ENCODE measurements around the gene SOX15.
"Not testable (repeated sequence)": the region's sequence is repeated elsewhere in the genome, so short reads cannot be mapped to it uniquely, and the experiment has no call there.

Gene SOX15

DNA sequence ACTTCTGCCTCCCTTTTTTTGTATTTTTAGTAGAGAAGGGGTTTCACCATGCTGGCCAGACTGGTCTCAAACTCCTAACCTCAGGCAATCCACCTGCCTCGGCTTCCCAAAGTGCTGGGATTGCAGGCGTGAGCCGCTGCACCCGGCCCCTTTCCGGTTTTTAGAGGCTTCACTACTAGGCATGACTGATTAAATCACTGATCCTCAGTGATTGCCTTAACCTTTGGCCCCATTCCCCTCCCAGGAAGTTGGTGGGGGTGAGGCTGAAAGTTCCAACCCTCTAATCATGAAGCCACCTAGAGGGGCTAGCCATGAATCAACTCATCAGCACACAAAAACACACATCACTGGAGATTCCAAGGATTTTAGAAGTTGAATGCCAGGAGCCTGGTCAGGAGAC, 7.7 kb upstream of the SOX15 start:
- H3K27me3 ChIP-seq (ENCODE audit: control insufficient read depth, insufficient read depth, low read length); H3K4me1 ChIP-seq (ENCODE audit: control insufficient read depth, low read depth, low read length); H3K9me3 ChIP-seq (ENCODE audit: control insufficient read depth, low read depth, low read length); H3K9ac ChIP-seq (ENCODE audit: low read length); H3K27ac ChIP-seq (ENCODE audit: low read length); H3K4me3 ChIP-seq (ENCODE audit: low read length): not testable (repeated sequence)
- peaks cover 80% of the 10 kb centered on the region for H3K36me3 ChIP-seq (ENCODE audit: control insufficient read depth, low read depth, low read length)

DNA sequence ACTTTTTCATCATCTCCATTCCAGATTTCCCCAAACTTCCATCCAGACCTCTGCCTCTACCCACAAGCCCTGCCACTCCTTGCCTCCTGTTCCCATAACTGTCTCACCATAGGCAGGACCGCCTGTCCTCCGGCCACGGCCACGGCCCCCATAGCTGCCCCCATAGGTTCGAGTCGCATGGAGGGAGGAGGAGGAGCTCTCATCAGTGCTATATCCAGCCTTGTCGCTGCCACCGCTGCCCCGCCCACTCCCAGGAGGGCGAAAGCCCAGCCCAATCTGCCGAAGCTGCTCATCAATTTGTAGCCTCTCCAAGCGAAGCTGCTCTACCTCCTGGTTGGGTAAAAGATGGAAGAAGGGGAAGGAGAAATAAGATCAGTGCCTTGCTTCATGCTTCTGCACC, 3.4 kb upstream of the SOX15 start:
- H3K27ac ChIP-seq (ENCODE audit: low read length): no peak overlapping the region
- no peak overlapping the region for H3K4me3 ChIP-seq (ENCODE audit: low read length)
- H3K27me3 ChIP-seq (ENCODE audit: control insufficient read depth, insufficient read depth, low read length): no peaks in the 10 kb centered on the region
- H3K9me3 ChIP-seq (ENCODE audit: control insufficient read depth, low read depth, low read length): no peaks in the 10 kb centered on the region
- peaks cover 17% of the 10 kb centered on the region for H3K4me1 ChIP-seq (ENCODE audit: control insufficient read depth, low read depth, low read length)
- no peak overlapping the region for H3K9ac ChIP-seq (ENCODE audit: low read length)
- peaks cover 58% of the 10 kb centered on the region for H3K36me3 ChIP-seq (ENCODE audit: control insufficient read depth, low read depth, low read length)

DNA sequence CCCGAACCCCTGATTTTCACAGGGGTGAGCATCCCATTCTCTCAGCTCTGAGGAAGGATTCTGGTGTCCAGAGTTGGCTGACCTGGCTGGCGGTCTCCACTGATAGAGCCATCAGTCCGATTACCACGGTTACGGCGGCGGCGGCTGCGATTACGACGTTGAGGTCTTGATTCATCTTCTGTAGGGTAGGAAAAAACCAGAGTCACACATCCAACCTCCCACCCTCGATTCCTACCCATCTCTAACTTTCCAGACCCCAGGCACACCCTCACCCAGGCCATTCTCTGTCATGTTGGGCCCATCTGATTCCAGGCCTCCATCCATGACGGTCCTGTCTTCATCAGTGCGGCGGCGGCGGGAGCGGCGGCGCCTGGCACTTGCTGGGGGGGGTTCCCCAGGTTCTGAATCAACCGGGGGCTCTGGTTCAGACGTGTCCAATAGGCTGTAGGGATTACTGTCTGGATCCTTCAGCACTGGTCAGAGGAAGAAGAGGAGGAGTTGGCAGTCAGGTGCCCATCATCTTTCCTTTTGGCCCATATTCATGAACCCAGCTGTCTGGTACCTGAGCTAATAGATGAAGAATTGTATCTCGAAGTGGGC, 2.6 kb upstream of the SOX15 start:
- Histone ChIP-seq H3K27me3 (ENCODE audit: control insufficient read depth, insufficient read depth, low read length) (no peaks in the 10 kb centered on the region), H3K27ac (ENCODE audit: low read length) (no peak overlapping the region), H3K4me1 (ENCODE audit: control insufficient read depth, low read depth, low read length) (peaks cover 17% of the 10 kb centered on the region), H3K4me3 (ENCODE audit: low read length) (no peak overlapping the region), H3K9ac (ENCODE audit: low read length) (no peak overlapping the region), H3K9me3 (ENCODE audit: control insufficient read depth, low read depth, low read length) (no peaks in the 10 kb centered on the region), H3K36me3 (ENCODE audit: control insufficient read depth, low read depth, low read length) (peaks cover 63% of the 10 kb centered on the region)

DNA sequence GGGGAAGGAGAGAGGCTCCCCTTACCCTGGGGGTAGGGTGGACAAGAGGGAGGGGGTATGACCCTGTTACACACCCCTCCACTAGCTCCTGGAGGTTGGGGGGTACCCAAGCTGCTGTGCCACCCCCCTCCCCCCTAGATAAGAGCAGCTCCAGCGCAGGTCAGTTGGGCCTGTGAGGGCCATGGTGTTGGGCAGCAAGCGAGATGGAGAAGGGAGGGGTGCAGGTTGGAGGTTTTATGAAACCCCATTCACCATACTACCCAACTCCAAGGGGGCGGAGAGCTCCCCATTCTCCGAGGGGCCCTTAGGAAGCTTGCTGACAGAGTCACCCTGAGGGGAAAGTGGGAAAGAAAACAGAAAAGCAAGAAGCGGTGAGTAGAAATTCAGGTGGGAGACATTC, 1.7 kb upstream of the SOX15 start:
- Histone ChIP-seq H3K9me3 (ENCODE audit: control insufficient read depth, low read depth, low read length) (no peaks in the 10 kb centered on the region), H3K27ac (ENCODE audit: low read length) (no peak overlapping the region), H3K27me3 (ENCODE audit: control insufficient read depth, insufficient read depth, low read length) (no peaks in the 10 kb centered on the region), H3K36me3 (ENCODE audit: control insufficient read depth, low read depth, low read length) (peaks cover 61% of the 10 kb centered on the region), H3K4me3 (ENCODE audit: low read length) (no peak overlapping the region), H3K4me1 (ENCODE audit: control insufficient read depth, low read depth, low read length) (peaks cover 17% of the 10 kb centered on the region), H3K9ac (ENCODE audit: low read length) (no peak overlapping the region)

DNA sequence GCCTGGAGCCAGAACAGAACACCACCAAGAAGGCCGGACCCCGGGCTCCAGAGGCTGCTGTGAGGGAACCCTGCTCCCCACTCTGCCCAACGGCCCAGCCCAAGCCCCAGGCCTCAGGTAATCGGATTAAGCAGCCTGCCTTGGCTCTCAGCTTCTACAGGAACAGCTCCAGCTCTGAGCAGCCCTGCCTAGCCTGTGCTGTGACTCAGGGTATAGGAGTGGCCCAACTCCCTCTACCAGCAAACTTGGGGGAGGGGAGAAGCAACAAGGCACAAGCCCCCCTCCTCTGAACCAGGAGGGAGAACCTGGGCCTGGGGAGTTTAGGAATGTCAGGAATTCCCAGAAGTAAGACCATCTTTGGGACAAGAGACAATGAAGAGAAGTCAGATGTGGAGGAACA, 849 bp upstream of the SOX15 start:
- peak overlapping the region; percentile 38 for H3K27ac ChIP-seq (ENCODE audit: low read length)
- H3K9me3 ChIP-seq (ENCODE audit: control insufficient read depth, low read depth, low read length): no peaks in the 10 kb centered on the region
- peak overlapping the region; percentile 3 for H3K4me3 ChIP-seq (ENCODE audit: low read length)
- peaks cover 17% of the 10 kb centered on the region for H3K4me1 ChIP-seq (ENCODE audit: control insufficient read depth, low read depth, low read length)
- peak overlapping the region; percentile 41 for H3K9ac ChIP-seq (ENCODE audit: low read length)
- H3K36me3 ChIP-seq (ENCODE audit: control insufficient read depth, low read depth, low read length): peaks cover 53% of the 10 kb centered on the region
- no peaks in the 10 kb centered on the region for H3K27me3 ChIP-seq (ENCODE audit: control insufficient read depth, insufficient read depth, low read length)

DNA sequence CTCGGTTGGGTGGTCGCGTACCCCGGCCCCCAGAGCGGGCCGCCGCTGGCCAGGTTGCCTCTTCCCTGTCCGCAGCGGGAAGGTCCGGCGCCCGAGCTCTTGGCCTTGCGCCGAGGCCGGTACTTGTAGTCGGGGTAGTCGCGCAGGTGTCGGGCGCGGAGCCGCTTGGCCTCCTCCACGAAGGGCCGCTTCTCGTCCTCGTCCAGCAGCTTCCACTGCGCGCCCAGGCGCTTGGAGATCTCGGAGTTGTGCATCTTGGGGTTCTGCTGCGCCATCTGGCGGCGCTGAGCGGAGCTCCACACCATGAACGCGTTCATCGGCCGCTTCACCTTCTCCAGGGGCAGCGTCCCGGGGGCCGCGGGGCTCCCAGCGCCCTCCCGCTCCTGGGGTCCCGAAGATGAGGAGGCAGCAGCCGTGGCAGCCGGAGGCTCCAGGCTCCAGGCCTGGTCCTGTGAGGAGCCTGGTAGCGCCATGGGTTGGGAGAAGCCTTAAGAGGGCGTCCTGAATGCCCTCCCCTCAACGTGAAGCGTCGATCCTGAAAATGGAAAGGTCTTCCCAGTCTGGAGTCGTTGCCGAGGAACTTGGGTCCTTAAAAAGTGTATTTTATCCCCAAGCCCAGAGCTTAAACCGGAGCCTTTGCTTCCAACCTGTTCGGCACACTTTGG, 558 bp downstream of the SOX15 start:
- Histone ChIP-seq H3K4me3 (ENCODE audit: low read length) (peak overlapping the region; percentile 40), H3K27me3 (ENCODE audit: control insufficient read depth, insufficient read depth, low read length) (no peaks in the 10 kb centered on the region), H3K36me3 (ENCODE audit: control insufficient read depth, low read depth, low read length) (peaks cover 40% of the 10 kb centered on the region), H3K9me3 (ENCODE audit: control insufficient read depth, low read depth, low read length) (no peaks in the 10 kb centered on the region), H3K4me1 (ENCODE audit: control insufficient read depth, low read depth, low read length) (peaks cover 17% of the 10 kb centered on the region), H3K27ac (ENCODE audit: low read length) (no peak overlapping the region), H3K9ac (ENCODE audit: low read length) (no peak overlapping the region)

DNA sequence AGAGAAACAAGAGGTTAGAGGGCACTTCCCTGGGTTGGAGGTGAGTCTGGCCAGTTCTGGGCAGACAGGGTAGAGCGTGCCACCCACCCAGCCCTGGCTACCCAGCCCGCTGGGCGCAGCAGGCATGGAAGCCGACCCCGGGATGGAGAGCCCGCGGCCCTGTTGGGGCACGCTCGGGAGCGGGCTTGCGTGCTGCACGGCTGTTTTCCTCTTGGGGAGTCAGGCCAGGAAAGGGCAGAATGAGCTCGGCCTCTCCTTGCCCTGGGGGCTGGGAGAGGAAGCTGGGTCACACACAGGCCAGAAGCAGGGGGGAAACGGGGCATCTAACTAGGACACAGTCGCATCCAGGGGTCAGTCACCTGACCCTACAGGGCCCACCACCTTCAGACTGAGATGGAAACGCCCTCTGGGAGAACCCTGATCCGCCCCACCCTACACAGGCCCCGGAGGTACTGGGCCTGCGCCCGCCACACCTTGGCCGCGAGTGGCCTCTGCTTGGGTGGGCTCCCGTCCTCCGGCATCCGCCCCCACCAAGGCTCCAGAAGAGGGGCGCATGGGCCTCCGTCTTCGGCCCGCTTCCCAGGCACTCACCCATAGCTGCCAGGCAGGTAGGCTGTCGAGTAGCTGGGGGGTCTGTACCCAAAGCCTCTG, 1.2 kb downstream of the SOX15 start:
- no peak overlapping the region for H3K27ac ChIP-seq (ENCODE audit: low read length)
- H3K4me3 ChIP-seq (ENCODE audit: low read length): peak overlapping the region; percentile 22
- peaks cover 17% of the 10 kb centered on the region for H3K4me1 ChIP-seq (ENCODE audit: control insufficient read depth, low read depth, low read length)
- no peaks in the 10 kb centered on the region for H3K9me3 ChIP-seq (ENCODE audit: control insufficient read depth, low read depth, low read length)
- H3K27me3 ChIP-seq (ENCODE audit: control insufficient read depth, insufficient read depth, low read length): no peaks in the 10 kb centered on the region
- H3K36me3 ChIP-seq (ENCODE audit: control insufficient read depth, low read depth, low read length): peaks cover 33% of the 10 kb centered on the region
- no peak overlapping the region for H3K9ac ChIP-seq (ENCODE audit: low read length)

DNA sequence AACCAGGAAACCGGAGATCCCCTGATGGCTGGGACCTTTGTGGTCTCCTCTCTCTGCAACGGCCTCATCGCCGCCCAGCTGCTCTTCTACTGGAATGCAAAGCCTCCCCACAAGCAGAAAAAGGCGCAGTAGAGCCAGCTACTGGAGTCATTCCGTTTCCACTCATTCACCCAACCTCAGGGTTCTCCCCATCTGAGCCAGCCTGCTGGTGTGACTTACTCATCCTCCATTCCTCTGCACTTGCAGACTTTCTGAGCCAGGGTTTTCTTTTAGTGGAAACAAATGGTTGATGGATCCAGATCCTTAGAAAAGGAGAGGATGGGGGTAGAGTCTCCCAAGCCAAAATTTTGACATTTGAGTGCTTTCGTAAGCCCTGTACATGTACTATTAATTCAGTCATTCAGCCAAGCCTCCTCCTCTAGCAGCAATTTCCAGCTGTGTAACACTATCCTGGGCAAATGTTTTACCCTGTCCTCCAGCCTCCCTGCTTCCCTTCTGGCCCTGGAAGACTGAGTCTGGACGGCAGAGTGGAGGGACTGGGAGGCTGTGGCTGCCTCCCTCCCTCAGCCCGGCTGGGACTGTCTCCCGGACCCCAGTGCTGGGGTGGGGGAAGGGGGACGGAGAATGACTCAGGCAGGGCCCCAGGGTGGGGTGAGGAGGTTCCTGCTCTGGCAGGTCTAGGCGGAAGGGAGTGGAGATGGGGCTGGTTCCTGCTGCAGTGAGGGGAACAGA, 2.3 kb downstream of the SOX15 start:
- Histone ChIP-seq H3K9me3 (ENCODE audit: control insufficient read depth, low read depth, low read length) (no peaks in the 10 kb centered on the region), H3K9ac (ENCODE audit: low read length) (no peak overlapping the region), H3K4me3 (ENCODE audit: low read length) (no peak overlapping the region), H3K4me1 (ENCODE audit: control insufficient read depth, low read depth, low read length) (peaks cover 23% of the 10 kb centered on the region), H3K36me3 (ENCODE audit: control insufficient read depth, low read depth, low read length) (peaks cover 22% of the 10 kb centered on the region), H3K27me3 (ENCODE audit: control insufficient read depth, insufficient read depth, low read length) (no peaks in the 10 kb centered on the region), H3K27ac (ENCODE audit: low read length) (no peak overlapping the region)

DNA sequence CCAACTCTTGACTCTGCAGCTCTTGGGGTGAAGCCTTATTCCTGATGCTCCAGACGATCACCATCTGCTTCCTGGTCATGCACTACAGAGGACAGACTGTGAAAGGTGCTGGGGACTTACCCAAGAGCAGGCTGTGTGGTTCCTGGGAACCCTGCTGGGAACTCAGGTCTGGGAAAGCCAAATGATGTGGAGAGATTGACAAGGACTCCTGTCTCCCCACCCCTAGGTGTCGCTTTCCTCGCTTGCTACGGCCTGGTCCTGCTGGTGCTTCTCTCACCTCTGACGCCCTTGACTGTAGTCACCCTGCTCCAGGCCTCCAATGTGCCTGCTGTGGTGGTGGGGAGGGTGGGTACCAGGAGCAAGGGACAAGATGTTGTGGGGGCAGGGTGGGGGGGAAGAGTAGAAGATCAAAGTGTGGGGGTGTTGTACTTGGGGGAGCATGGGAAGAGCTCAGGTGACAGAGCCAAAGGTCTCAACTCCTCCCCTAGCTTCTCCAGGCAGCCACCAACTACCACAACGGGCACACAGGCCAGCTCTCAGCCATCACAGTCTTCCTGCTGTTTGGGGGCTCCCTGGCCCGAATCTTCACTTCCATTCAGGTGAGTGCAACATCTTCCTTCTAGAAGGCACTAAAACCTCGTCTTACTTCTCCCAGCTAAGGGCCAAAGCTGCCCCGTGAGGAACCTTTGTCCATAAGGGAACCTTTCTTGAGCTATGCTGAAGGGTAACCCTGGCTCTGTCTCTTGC, 3.0 kb downstream of the SOX15 start:
- no peaks in the 10 kb centered on the region for H3K9me3 ChIP-seq (ENCODE audit: control insufficient read depth, low read depth, low read length)
- H3K36me3 ChIP-seq (ENCODE audit: control insufficient read depth, low read depth, low read length): peaks cover 15% of the 10 kb centered on the region
- no peak overlapping the region for H3K4me3 ChIP-seq (ENCODE audit: low read length)
- peaks cover 29% of the 10 kb centered on the region for H3K4me1 ChIP-seq (ENCODE audit: control insufficient read depth, low read depth, low read length)
- no peak overlapping the region for H3K27ac ChIP-seq (ENCODE audit: low read length)
- H3K9ac ChIP-seq (ENCODE audit: low read length): no peak overlapping the region
- H3K27me3 ChIP-seq (ENCODE audit: control insufficient read depth, insufficient read depth, low read length): no peaks in the 10 kb centered on the region

DNA sequence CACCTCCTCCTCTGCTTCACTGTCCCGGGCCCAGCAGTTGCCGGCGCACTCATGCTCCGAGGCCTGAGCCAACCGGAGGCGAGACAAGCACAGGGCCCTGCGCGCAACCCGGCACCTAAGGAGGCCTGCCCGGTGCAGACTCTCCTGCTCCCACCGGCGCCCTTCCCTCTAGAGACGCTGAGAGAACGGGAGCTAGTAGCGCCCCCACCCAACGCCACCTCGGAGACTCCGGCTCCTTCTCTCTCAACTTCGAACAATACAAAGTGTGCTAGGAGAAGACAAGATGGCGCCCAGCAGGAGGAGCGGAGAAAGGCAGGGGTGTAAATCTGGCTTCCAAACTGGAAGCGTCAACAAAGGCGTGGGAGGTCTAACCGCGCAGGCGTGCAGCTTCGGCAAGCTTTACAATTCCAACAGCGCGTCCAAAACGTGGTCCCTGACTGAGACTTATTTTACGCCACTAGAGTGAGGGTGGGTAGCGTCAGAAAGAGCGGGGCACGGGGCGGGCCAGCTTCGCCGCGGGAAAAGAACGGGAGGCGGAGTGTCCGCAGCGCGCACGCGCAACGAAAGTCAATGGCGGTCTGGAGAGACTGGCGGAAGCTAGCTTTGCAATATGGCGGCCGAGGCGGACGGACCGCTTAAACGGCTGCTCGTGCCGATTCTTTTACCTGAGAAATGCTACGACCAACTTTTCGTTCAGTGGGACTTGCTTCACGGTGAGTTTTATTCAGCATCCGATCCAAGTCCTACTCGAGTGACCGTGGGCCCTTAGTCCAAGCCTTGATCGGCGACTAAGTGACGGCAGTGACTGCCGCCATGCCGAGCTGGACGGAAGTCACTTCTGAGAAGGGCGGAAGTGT, 6.4 kb downstream of the SOX15 start, which contains the start of gene MPDU1:
MPDU1 (plus strand) TSS at position 600 of the 857 bp plus-strand sequence; CDS start at position 611, 11 bp downstream.
- no peaks in the 10 kb centered on the region for H3K9me3 ChIP-seq (ENCODE audit: control insufficient read depth, low read depth, low read length)
- peaks cover 18% of the 10 kb centered on the region for H3K36me3 ChIP-seq (ENCODE audit: control insufficient read depth, low read depth, low read length)
- peak within 1 kb of the TSS; percentile 94 for H3K9ac ChIP-seq (ENCODE audit: low read length)
- H3K4me1 ChIP-seq (ENCODE audit: control insufficient read depth, low read depth, low read length): peaks cover 12% of the 10 kb centered on the region
- H3K27ac ChIP-seq (ENCODE audit: low read length): peak within 1 kb of the TSS; percentile 89
- H3K4me3 ChIP-seq (ENCODE audit: low read length): peak within 1 kb of the TSS; percentile 73
- no peaks in the 10 kb centered on the region for H3K27me3 ChIP-seq (ENCODE audit: control insufficient read depth, insufficient read depth, low read length)

Measured in iPS-18a (cell line).